HL-60 (cell line): ENCODE results near the gene DPY30.

Source experiments
- DNase-seq, 2 experiments: peaks; one replicate each; pipeline ENCODE4 v3.0.0-alpha.2; 2010 to 2020; ENCODE audit warnings: low read depth in 1 of 2, low spot score in 1 of 2
- H3K27ac ChIP-seq: fragments of 250-450 bp; sonication (Bioruptor Pico); replicated peaks from 2 replicates; pipeline ENCODE4 v1.5.1; 2020; ENCODE audit warnings: mild to moderate bottlenecking, moderate library complexity
- H3K27me3 ChIP-seq: fragments of 250-450 bp; sonication (Bioruptor Pico); 2 replicates; pipeline ENCODE4 v1.5.1; 2021; ENCODE audit warnings: mild to moderate bottlenecking, moderate library complexity; ENCODE audit not compliant: insufficient read depth, poor library complexity, severe bottlenecking
- H3K4me3 ChIP-seq: replicated peaks from 2 replicates; pipeline ENCODE4 v1.5.1; 2011; ENCODE audit warnings: mild to moderate bottlenecking, control low read depth, low read length; ENCODE audit not compliant: insufficient read depth
- CTCF ChIP-seq: IDR thresholded peaks from one replicate; pipeline ENCODE4 v1.5.1; 2011; ENCODE audit warnings: low read length, control low read depth, inconsistent platforms; ENCODE audit not compliant: insufficient read depth
- GABPA ChIP-seq: IDR thresholded peaks from 2 replicates; pipeline ENCODE4 v1.6.1; 2012; ENCODE audit warnings: low read depth
- POLR2AphosphoS5 ChIP-seq: IDR thresholded peaks from 2 replicates; pipeline ENCODE4 v1.6.1; 2012; ENCODE audit warnings: low read depth
- REST ChIP-seq: IDR thresholded peaks from 2 replicates; pipeline ENCODE4 v1.6.1; 2012; ENCODE audit warnings: low read depth; ENCODE audit not compliant: insufficient replicate concordance
- SPI1 ChIP-seq: IDR thresholded peaks from 2 replicates; pipeline ENCODE4 v1.6.1; 2012; ENCODE audit warnings: low read depth, mild to moderate bottlenecking, borderline replicate concordance

The DPY30 gene

GRCh38 chr2:31998731-31999383, 40.7 kb downstream of the DPY30 start:
- DNase-seq: peak in 1 of 2 experiments; percentile 29
- TF ChIP-seq CTCF (no peak), POLR2AphosphoS5 (no peak), SPI1 (peak; percentile 77)

GRCh38 chr2:31997653-31998052, 42.0 kb downstream of the DPY30 start:
- no peak overlapping the region for H3K27ac ChIP-seq
- no peaks in the 10 kb centered on the region for H3K27me3 ChIP-seq
- TF ChIP-seq REST (no peak), CTCF (no peak), GABPA (no peak), SPI1 (no peak), POLR2AphosphoS5 (no peak)
- H3K4me3 ChIP-seq: no peak overlapping the region
- DNase-seq: no peak

More at GRCh38 chr2:31998731-31999383, 40.7 kb downstream of the DPY30 start:
- Histone ChIP-seq H3K4me3 (no peak overlapping the region), H3K27ac (no peak overlapping the region), H3K27me3 (no peaks in the 10 kb centered on the region)

GRCh38 chr2:31996571-31997150, 42.9 kb downstream of the DPY30 start:
- TF ChIP-seq CTCF (no peak), GABPA (no peak), SPI1 (no peak), REST (no peak), POLR2AphosphoS5 (no peak)
- no peaks in the 10 kb centered on the region for H3K27me3 ChIP-seq
- H3K4me3 ChIP-seq: no peak overlapping the region
- no peak for DNase-seq
- no peak overlapping the region for H3K27ac ChIP-seq

GRCh38 chr2:31992934-31993333, 46.7 kb downstream of the DPY30 start:
- no peak for DNase-seq
- Histone ChIP-seq H3K4me3 (no peak overlapping the region), H3K27ac (no peak overlapping the region), H3K27me3 (no peaks in the 10 kb centered on the region)
- TF ChIP-seq REST: no peak
- no peak for TF ChIP-seq POLR2AphosphoS5
- TF ChIP-seq SPI1: no peak
- no peak for TF ChIP-seq CTCF
- TF ChIP-seq GABPA: no peak
